Measurements from ENCODE around the gene GALNT2.

The GALNT2 gene

GRCh38 chr1:230148768-230149469 lies 81.9 kb downstream of the GALNT2 start:
- H3K9me3 ChIP-seq = no peaks in the 10 kb centered on the region
- H3K27ac ChIP-seq = peak overlapping the region; percentile 90
- H3K4me3 ChIP-seq (ENCODE audit: low read depth in 1 of 2, low read length in 1 of 2) = no peak overlapping the region
- no peak for TF ChIP-seq CTCF (IDR thresholded peaks at IDR 0.05)
- no peaks in the 10 kb centered on the region for H3K36me3 ChIP-seq
- peaks cover 72 to 74% of the 10 kb centered on the region in 2 experiments for H3K4me1 ChIP-seq (ENCODE audit: control insufficient read depth in 1 of 2, insufficient read depth in 1 of 2, low read depth in 1 of 2, low read length in 1 of 2)
- H3K27me3 ChIP-seq = no peaks in the 10 kb centered on the region

DNA sequence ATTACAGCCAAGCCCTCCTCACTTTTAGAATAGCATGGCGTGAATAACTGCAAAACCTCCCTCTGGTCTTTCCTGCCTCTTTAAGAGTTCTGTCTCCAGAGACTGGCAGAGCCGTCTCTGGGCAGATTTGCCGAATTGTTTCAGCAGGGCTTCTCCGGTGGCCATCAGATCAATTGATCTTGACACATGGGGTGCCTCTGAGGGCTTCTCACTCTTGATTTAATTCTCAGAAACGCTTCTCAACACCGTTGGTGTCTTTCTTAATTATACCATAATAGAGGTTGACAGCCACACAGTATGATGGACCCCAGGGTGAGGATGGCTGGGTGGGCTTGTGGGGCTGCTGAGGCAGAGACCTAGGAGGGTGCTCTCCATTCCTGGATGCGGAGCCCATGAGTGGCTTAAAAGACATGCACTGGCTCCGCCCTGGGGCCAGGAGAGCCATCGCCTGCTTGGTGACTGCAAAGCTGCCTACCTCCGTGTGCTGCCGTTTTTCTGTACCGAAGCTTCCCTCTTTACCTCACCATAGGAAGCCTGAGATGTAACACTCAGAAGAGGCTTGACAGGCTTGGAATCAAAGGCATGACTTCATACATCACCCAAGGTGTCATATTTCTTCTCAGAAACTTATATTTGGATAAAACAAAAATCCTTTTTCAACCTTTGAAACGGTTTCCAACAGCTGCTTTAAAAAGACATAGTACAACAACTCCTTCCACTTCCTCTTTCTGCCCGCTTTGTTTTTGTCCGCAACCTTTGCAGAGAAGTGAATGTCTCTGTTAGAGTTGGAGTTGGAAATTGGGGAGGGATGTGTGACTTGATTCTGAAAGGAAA lies 82.9 kb downstream of the GALNT2 start:
- Histone ChIP-seq H3K9me3 (no peaks in the 10 kb centered on the region), H3K4me1 (ENCODE audit: control insufficient read depth in 1 of 2, insufficient read depth in 1 of 2, low read depth in 1 of 2, low read length in 1 of 2) (peaks cover 74 to 76% of the 10 kb centered on the region in 2 experiments), H3K4me3 (ENCODE audit: low read depth in 1 of 2, low read length in 1 of 2) (peak overlapping the region; percentile 52 to 53), H3K27ac (peak overlapping the region; percentile 90), H3K36me3 (no peaks in the 10 kb centered on the region), H3K27me3 (no peaks in the 10 kb centered on the region)
- no peak for TF ChIP-seq CTCF (IDR thresholded peaks at IDR 0.05)

- no peaks in the 10 kb centered on the region for H3K9me3 ChIP-seq
These were observed 83.6 kb downstream of the GALNT2 start for GRCh38 chr1:230150615-230151014.

DNA sequence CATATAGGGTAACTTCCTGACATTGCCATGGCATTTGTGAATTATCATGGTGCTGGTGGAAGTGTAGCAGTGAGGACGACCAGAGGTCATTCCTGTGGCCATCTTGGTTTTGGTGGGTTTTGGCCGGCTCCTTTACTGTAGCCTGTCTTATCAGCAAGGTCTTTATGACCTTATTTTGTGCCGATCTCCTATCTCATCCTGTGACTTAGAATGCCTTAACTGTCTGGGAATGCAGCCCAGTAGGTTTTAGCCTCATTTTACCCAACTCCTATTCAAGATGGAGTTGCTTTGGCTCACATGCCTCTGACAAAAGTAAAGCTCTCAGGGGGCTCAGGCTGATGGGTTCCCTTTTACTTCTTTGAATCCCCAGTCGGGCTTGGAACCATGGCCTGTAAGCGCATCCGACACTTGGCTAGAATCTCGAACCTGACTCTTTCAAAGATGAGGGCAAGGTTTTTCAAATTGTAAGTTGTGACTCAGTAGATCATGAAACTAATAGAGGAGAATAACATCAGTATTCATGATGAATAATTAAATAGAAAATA lies 85.0 kb downstream of the GALNT2 start:
- H3K36me3 ChIP-seq = no peaks in the 10 kb centered on the region
- peaks cover 67% of the 10 kb centered on the region in 2 experiments for H3K4me1 ChIP-seq (ENCODE audit: control insufficient read depth in 1 of 2, insufficient read depth in 1 of 2, low read depth in 1 of 2, low read length in 1 of 2)
- TF ChIP-seq CTCF (IDR thresholded peaks at IDR 0.05) = no peak
- no peak overlapping the region for H3K4me3 ChIP-seq (ENCODE audit: low read depth in 1 of 2, low read length in 1 of 2)
- H3K27ac ChIP-seq = no peak overlapping the region
- no peaks in the 10 kb centered on the region for H3K27me3 ChIP-seq
- no peaks in the 10 kb centered on the region for H3K9me3 ChIP-seq

More at GRCh38 chr1:230150615-230151014, 83.6 kb downstream of the GALNT2 start:
- peak overlapping the region in 1 of 2 experiments; percentile 53 for H3K4me3 ChIP-seq (ENCODE audit: low read depth in 1 of 2, low read length in 1 of 2)
- peaks cover 74 to 76% of the 10 kb centered on the region in 2 experiments for H3K4me1 ChIP-seq (ENCODE audit: control insufficient read depth in 1 of 2, insufficient read depth in 1 of 2, low read depth in 1 of 2, low read length in 1 of 2)
- no peaks in the 10 kb centered on the region for H3K36me3 ChIP-seq
- H3K27me3 ChIP-seq = no peaks in the 10 kb centered on the region
- peak overlapping the region; percentile 90 for H3K27ac ChIP-seq
- TF ChIP-seq CTCF (IDR thresholded peaks at IDR 0.05) = no peak

DNA sequence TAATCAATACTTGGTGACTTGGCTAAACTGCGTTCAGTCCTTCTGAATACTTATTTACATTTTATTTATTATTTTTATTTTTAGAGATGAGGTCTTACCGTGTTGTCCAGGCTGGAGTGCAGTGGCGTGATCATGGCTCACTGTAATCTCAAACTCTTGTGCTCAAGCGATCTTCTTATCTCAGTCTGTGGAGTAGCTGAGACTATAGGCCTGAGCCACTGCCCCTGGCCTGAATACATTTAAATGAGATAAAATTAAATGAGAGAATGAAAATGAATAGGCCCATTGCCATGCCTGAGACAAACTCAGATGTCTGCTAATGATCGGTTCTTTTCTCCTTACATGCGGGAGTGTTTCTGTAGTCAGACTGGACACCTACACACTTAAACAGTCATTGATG lies 86.0 kb downstream of the GALNT2 start:
- H3K27me3 ChIP-seq = no peaks in the 10 kb centered on the region
- H3K36me3 ChIP-seq = no peaks in the 10 kb centered on the region
- peaks cover 64 to 67% of the 10 kb centered on the region in 2 experiments for H3K4me1 ChIP-seq (ENCODE audit: control insufficient read depth in 1 of 2, insufficient read depth in 1 of 2, low read depth in 1 of 2, low read length in 1 of 2)
- H3K9me3 ChIP-seq = no peaks in the 10 kb centered on the region
- TF ChIP-seq CTCF (IDR thresholded peaks at IDR 0.05) = no peak
- no peak overlapping the region for H3K4me3 ChIP-seq (ENCODE audit: low read depth in 1 of 2, low read length in 1 of 2)
- peak overlapping the region; percentile 89 for H3K27ac ChIP-seq
